Stimulated activated CD4-positive, alpha-beta T cell treated with anti-CD3 and anti-CD28 coated beads, Interleukin-2, amount 100 ng/mL, for 24 hours (primary cell): ENCODE data around the gene MAP3K7CL.

ENCODE experiments used
- DNase-seq, 2 donors: peaks; one replicate each; pipeline ENCODE4 v3.0.0-alpha.2; 2020

MAP3K7CL gene

GRCh38 chr21:29205009-29205408 is 74.6 kb downstream of the MAP3K7CL start:
- DNase-seq, result no peak

GRCh38 chr21:29205988-29206387 is 75.5 kb downstream of the MAP3K7CL start:
- DNase-seq, result no peak

GRCh38 chr21:29206445-29206844 is 76.0 kb downstream of the MAP3K7CL start:
- no peak for DNase-seq

GRCh38 chr21:29207201-29207600 is 76.8 kb downstream of the MAP3K7CL start:
- no peak for DNase-seq

- DNase-seq, result no peak
Observed at GRCh38 chr21:29208044-29208681, 77.7 kb downstream of the MAP3K7CL start.

GRCh38 chr21:29208682-29209059 is 78.2 kb downstream of the MAP3K7CL start:
- no peak for DNase-seq

- DNase-seq, result no peak
Observed at GRCh38 chr21:29209696-29210095, 79.3 kb downstream of the MAP3K7CL start.

GRCh38 chr21:29211205-29211604 is 80.8 kb downstream of the MAP3K7CL start:
- DNase-seq, result no peak

GRCh38 chr21:29212446-29212845 is 82.0 kb downstream of the MAP3K7CL start:
- DNase-seq, result no peak

- no peak for DNase-seq
Observed at GRCh38 chr21:29213513-29214385, 83.3 kb downstream of the MAP3K7CL start.

GRCh38 chr21:29215709-29216108 is 85.3 kb downstream of the MAP3K7CL start:
- no peak for DNase-seq

GRCh38 chr21:29217818-29218291 is 87.4 kb downstream of the MAP3K7CL start:
- no peak for DNase-seq

- DNase-seq, result no peak
Observed at GRCh38 chr21:29218749-29219148, 88.3 kb downstream of the MAP3K7CL start.

GRCh38 chr21:29219165-29219770 is 88.8 kb downstream of the MAP3K7CL start:
- no peak for DNase-seq

GRCh38 chr21:29221253-29221744 is 90.9 kb downstream of the MAP3K7CL start:
- DNase-seq, result no peak

GRCh38 chr21:29224006-29224405 is 93.6 kb downstream of the MAP3K7CL start:
- no peak for DNase-seq
